GM19438 (cell line): Measurements from ENCODE around the gene OPN1SW.
A peak's percentile ranks its signal among the peaks of the same experiment; 100 is the strongest.

Experiments
- ATAC-seq: cut with Tn5 transposase; IDR thresholded peaks from one replicate; pipeline ENCODE4 v1.9.1; 2021; ENCODE audit warnings: low read depth; ENCODE audit not compliant: unreplicated experiment

Gene OPN1SW

DNA sequence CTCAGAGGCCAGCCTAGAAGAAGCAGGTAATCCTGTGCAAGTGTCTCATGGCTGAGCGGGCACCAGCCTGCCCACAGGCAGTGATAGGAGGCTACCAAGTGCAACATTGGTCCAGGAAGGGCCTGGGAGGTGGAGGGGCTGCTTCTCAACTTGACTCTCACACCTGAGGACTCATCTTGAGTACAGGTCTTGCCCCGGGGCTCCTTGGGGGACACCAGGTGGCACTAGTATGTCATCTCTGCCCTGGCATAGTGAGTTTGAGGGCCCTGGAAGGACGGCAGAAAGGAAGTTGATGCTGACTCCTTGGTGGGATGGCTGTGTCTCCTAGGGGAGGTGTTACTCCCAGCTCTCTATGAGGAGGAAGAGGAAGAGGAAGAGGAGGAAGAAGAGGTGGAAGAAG, 18.4 kb upstream of the OPN1SW start:
- ATAC-seq = no peak

DNA sequence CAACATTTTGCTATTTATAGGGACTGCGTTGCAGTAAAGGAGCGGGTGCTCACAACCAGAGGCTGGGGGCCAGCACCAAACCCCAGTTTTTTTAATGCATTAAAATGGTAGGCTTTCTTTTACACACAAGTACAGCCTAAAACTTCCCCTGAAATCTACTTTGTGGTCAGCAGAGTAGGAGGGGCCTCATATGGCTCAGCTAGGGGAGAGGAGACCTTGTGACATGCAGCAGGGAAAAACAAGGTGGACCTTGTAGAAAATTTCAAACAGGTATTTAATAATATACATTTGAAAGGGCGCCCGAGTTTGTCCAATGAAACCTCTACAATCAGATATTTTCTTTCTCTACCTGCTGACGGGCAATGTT, 17.6 kb upstream of the OPN1SW start:
- ATAC-seq = no peak

DNA sequence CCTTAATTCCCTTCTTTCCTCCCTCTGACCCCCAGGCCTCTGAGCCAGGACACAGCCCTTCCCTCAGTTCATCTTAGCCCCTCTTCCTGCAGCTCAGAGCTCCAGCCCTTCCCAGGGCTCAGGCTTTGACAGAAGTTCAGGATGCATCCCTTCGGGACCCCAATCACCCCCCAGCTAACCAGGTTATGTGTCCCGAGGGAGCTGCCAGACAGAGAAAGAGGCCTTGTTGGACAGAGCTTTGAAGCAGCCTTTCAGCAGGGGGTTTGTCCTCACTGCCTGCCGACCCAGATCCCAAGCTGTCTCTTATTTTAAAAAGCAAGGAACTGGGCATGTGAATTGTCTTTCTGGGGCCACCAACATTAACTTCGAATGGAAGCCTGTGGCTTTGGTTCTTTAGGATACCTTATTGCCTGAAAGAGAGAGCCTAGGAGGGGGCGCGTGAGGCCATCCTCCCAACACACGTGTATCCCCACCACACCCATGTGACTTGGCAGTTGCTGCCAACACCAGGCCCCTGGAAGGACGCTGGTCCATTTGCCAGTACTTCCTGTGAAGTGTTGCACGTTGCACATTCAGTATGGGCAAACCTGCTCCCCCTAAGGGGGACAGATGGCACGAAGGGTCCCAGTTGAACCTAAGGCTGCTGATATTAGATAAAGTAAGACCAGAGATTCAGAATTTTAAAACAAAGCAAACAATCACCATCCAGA, 17.0 kb upstream of the OPN1SW start:
- no peak for ATAC-seq

DNA sequence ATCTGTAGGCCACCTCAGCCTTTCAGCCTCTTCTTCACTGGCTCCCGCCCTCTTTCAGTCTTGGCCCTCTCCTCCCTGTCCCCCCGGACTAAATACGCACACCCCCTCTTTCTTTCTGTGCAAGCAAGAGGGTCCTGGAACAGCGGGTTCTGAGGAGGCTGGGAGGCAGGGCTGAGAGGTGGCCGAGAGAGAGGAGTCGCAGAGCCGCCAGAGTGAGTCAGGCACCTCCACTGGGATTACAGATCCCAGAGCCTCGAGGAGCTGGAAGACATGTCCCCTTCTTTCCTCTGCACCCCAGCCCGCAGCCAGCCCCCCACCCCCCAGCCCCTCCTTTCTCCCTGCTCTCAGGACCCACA, 16.4 kb upstream of the OPN1SW start:
- ATAC-seq = no peak

DNA sequence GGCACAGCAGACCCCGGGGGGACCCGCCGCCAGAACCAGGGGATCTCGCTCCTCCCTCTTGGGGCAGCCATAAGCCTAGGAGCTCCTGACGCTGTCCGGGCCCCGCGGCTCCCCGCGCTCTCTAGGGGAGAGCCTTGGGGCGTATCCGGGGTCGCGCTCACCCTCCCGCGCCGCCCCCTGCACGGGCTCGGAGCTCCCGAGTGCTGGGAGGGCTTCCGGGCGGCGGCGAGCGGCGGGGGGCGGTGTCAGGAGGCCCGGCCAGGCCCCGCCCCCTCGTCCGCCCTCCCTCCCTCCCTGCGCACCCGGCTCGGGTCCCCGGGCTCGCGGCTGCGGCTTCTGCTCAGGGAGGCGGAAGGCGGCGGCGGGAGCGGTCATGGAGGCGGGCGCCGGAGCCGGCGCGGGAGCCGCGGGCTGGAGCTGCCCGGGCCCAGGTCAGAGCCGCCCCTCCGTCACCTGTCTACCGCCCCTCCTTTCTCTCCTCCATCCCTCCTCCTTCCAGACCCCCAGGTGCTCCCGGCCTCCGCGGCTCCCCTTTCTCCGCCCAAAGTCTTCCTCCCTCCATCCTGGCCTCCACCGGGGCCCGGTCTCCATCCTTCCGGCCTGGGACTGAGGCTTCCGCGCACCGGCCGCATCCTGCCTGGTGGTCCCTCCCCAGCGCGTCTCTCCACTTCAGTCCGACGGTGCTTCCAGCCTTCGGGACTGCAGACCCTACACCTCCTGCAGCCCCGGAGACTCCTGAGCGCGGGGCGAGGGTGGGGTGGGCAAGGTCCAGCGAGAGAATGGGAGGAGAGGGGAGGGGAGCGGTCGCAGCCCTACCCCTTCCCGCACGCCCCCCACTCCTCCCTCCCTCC, 15.8 kb upstream of the OPN1SW start, which contains the start of gene CCDC136:
TSS of gene CCDC136 (plus strand) at position 848 of the 851 bp plus-strand sequence. CDS start 444 bp downstream, outside the sequence.
- peak; percentile 90 for ATAC-seq

DNA sequence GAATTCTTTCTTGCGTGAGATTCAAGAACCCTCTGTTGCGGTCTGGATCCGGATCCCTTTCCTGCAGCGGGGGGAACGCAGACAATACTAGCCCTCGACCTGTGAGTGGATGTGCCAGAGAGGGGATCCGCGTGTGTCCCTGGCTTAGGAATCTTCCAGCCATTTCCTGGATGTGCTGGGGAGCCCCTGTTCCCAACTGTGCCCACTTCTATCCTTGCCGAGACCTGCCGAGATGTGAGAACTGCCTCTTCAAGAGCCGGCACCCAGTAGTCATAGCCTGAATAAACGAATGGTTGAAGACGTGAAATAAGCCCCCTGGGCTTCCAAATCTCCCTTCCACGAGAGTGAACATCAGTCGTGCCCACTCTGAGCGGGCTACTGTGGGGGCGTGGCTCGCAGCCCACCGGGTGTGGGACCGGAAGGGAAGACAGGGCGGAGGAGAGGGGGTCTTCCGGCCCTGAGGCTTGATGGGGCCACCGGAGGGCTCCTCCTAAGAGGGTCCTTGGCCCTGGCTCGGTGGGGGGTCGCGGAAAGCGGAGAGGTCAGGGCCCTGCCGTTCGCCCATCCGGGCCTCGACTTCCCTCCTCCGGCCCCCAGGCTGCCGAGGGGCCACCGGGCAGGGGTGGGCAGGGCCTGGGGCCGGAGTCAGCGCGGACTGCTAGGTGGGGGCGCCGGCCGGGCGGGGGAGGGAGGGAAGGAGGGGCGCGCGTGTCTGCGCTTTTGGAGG, 14.9 kb upstream of the OPN1SW start:
- peak; percentile 3 for ATAC-seq

DNA sequence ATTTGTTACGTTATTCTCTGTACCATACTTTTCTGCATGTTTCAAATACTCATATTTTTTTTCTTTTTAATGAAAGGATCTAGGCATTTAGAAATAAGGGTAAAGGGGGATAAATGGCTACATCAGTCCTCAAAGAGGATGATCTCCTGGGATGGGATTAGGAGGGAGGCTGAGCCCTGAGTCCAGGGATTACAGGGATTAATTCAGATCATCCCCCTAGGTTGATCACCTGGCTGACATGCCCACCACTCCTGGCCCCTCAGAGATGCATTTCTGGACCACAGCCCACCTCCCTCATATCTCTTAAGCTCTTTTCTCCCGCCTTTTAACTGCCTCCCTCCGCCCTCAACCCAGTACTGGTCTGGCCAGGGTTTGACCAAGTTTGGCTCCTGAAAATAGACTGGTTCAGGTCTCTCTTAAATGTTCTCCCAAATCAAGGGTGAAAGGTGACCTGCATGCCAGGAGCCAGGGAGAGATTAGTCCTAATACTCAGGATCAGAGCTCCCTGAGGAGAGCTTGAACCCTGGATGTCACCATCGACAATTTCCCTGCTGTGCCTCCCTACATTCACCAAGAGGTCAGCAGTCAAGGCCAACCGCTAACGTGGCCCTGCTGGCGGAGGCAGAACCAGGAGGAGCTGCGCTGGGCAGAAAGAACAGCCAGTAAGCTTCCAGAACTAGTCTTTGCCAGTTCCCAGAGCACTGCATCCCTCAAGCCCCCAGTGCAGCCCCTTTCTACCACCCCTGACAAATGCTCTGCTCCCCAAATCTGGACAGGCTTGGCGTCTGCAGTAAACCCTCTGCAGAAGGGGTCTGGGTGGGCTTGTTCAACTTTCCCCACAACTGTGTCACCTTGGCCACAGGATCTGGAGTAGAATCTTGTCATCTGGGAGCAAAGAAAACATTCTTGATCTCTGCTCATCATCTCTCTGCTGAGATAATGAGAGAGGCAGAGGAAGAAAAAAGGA, 13.1 kb upstream of the OPN1SW start:
- ATAC-seq = no peak

DNA sequence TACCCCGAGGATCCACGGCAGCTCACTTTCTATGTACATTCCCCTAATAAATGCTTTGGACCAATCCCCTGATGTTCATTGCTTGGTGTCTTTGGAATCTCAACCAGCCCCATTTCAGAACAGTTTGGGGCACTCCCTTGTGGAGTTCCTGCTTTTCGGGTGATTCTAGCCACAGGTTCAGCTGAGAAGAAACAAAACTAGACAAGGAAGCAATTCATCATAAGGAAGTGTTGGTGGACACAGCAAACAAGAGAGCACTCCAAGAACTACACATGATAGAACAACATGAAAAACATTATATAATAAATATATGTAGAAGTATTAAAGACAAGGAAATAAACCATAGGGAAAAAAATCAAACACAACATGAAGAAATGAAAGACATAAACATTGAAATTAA, 10.1 kb upstream of the OPN1SW start:
- ATAC-seq = no peak

DNA sequence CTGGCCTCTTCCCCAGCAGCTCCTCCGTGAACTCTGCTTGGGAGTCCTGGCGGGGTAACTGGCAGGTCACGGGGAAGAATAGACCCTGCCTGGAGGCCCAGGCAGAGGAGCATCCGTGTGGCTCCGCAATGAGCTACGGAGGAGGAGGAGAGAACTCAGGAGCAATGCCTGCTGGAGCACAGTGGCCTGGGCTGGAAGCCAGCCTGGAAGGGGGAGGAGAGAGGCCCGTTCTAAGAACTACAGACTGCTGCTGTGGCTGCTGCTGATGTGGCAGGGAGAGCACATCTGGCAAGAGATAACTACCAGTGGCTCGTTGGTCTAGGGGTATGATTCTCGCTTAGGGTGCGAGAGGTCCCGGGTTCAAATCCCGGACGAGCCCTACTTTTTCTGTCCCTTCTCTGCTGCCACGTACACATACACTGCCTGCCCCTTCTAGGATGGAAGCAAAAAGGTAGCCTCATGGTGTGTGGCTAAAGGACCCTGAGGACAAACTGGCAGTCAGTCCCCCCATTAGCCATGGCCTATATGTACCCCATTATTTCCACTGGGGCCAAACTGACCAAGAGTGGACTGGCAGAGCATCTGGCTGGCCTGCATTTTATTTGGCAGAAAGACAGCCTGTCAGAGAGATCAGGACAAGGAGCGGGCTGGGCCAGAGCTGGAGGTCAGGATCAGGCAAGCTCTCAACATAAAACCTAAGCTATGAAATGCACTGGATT, 7.7 kb upstream of the OPN1SW start:
- no peak for ATAC-seq

DNA sequence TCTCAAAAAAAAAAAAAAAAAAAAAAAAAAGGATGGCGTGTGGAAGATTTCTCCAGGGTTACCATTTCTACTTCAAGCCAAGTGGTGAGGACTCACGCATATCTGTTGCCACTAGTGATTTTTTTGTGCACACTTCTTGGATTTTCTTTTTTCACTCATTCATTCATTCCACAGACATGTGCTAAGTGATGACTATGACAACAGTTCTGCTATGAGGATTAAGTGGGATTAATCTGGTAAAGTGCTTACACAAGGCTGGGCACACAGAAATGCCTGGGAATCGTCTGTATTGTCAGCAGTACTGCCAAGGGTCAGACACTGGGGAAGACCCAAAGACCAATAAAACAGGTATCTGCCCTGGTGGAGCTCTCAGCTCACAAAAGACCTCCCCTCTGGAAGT, 6.3 kb upstream of the OPN1SW start:
- no peak for ATAC-seq

DNA sequence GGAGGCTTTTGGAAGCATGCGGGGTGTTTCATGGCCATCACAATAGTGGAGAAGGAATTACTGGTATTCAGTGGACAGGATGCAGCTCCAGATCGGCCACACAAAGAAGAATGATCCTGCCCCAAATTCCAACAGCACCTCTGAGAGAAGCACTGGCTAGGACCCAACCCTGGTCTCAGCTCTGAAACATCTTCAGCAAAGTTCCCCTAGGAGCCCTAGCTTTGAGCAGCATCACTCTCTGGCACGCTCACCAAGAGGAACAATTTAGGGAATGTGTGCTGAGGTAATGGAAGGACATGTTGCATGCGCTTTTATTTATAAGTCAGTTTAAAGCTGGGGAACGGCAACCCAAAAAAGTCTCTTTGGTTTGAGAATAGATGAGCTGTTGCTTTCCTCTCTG, 5.5 kb upstream of the OPN1SW start:
- ATAC-seq = no peak

DNA sequence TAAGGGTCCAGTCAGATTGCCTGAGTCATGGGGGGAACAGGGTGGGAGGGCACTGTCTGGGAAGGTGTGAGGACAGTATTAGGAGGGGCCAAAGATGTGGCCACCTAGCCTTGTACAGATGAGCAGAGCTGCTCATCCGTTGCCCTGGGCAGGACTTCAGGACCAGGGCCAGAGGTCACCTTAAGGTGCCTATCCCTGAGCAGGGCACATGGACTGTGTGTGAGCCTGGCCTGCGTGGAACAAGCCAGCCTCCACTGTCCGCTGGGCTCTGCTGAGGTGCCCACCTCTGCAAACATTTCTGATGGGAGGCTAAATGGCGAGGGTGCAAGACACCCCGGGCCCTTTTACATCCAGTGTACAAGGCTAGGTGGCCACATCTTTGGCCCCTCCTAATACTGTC, 3.4 kb upstream of the OPN1SW start:
- no peak for ATAC-seq

DNA sequence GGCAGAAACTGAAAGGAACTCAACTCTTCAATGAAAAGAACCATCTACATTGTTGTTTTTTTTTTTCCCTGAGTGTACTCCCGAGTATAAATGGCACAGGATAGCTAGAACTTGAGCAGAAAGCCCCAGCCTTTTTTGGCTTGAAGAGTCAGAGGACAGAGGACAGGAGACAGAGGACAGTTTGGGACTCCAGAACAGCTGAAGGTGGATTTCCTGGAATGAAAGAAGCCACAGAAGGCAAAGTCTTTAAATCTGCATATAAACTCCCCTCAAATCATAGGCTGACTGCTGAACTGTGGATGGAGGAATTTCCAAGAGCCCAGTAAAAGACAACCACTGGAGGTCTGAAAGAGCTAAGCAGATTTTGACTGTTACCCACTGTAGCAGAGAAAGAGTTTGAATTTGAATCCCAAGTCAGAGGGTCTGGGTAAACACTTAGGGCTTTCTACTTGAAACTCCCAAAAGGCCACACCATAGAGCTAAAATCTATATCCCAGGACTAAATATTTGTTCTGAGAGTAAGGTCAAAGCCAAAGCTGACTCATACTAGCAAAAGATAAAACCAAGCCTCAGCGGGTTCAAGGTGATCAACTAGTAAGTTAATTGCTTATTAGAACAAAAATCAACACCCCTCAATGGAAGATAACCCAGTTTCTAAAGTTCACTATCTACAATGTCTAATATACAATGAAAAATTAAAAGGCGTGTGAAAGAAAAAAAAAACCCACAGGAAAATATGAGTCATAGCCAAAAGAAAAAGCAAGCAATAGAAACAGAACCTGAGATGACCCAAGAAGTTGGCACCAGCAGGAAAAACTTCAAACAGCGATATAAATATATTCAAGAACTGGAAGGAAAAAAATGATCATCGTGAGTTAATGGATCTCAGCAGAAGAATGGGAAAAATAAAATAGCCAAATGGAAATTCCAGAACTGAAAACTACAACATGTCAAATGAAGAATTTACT, 1.8 kb upstream of the OPN1SW start:
- ATAC-seq = no peak

DNA sequence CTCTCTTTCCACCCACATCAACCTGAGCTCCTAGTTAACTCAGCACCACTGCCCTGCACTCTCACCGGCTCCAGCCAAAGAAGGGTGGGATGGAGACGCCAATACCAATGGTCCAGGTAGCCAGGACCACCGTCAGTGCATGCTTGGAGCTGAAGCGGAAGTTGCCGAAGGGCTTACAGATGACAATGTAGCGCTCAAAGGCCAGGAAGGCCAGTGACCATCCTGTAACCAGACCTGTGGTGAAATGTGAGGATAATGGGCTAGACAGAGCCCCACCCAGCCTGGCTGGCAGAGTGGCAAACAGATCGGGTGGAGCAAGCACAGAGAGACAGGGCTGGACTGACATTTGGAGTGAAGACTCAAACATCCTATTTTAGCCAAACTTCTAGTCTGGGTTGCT, 673 bp downstream of the OPN1SW start:
- ATAC-seq = no peak

DNA sequence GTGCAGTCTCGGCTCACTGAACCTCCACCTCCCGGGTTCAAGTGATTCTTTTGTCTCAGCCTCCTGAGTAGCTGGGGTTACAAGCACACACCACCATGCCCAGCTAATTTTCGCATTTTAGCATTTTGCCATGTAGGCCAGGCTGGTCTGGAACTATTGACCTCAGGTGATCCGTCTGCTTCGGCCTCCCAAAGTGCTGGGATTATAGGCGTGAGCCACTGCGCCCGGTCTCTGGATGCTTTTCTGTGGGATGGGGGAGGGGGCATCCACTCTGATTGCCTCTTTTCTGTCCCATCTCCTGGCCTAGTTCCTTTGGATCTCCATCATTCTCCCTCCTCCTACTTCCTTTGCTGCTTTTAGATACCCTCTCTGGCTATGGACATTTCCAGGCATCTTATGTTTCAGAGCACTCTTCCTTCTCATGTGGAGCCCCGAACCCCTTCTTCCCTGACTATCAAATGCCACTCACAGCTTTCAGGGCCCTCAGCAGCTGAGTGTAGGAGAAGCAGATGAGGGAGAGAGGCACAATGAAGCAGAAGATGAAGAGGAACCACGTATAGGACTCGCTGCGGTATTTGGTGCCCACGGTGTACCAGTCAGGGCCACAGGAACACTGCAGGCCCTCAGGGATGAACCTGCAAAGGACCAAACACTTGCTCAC, 1.4 kb downstream of the OPN1SW start:
- no peak for ATAC-seq

DNA sequence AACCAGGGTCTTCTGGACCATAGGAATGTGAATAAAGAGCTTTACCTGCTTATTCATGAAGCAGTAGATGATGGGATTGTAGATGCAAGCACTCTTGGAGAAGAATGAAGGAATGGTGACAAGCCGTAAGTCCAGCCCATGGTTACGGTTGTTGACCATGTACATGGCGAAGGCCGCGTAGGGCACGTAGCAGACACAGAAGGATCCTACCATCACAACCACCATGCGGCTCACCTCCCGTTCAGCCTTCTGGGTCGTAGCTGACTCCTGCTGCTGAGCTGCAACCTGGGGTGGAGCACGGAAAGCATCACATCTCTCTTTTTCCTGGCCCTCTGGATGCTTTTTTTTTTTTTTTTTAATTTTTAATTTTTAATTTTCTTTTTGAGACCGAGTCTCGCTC, 2.0 kb downstream of the OPN1SW start:
- no peak for ATAC-seq

DNA sequence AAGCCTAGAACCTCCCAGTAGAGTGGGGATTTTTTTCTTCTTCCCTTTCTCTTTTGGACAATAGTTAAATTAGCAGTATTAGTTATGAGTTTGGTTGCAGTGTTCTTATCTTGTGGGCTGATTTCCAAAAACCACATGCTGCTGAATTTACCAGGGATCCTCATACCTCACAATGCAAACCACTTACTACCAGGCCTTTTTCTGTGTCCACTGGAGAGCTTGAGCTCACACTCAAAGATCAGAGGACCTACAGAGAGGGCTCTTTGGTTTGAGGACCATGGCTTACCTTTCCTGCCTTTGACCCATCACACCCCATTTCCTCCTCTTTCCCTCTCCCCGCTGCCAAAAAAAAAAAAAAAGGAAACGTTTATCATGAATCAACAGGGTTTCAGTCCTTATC, 5.4 kb downstream of the OPN1SW start:
- no peak for ATAC-seq

DNA sequence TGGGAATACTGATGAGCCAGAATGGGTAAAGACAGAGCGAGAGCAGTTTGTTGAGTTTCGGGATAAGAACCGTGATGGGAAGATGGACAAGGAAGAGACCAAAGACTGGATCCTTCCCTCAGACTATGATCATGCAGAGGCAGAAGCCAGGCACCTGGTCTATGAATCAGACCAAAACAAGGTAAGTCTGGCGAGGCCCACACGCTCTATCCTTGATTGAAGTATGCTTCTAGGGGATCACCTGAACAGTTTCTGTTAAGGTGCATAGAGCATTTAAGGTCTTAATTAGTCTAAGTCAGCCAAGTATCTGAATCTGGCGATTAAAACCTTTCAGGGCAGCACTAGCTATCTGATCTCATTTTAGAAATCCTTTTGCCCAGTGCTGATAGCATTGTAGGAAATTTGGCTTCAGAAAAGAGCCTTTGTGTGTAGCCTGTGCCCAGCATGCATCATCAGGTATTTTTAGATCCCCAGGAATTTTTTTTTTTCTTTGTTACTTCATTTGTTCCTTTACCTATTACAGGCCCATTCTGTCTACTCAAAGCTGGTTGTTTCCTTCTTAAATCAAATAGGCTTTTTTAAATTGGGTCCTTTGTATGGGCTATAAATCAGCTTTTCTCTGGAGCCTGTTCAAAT, 8.0 kb downstream of the OPN1SW start:
- no peak for ATAC-seq
